Measurements from ENCODE around the gene TSPAN16.
"Not testable (repeated sequence)": the region's sequence is repeated elsewhere in the genome, so short reads cannot be mapped to it uniquely, and the experiment has no call there.

The TSPAN16 gene

DNA sequence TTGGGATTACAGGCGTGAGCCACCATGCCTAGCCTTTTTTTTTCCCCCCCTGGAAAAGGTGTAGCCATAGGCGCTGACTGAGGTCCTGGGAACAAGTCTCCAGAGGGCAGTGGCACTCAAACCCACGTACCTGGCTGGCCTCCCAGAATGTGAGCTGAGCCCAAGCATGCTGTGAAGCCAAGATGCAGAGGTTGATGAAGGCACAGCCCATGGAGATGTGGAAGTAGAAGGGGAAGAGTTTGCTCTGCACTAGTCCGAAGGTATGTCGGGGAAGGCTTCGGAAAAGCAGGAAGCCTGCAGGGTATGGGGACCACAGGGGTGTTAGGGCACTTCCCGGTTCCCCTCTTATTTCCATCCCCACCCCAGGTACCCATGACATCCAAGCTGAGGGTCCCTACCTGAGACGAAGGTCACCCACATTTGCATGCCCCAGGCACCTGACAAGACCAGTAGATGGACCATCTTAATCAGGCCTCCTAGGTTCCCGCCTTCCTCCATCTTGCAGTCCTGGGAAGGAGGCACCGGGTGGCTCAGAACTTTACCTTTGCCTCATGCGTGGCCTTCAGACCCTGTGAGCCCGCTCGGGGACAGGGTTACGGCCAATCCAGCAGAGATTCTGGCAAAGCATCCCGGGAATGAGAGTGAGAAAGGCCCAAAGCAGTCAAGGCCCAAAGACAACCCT is 49.3 kb downstream of the TSPAN16 start:
- no peak for DNase-seq (ENCODE audit: low read depth)

DNA sequence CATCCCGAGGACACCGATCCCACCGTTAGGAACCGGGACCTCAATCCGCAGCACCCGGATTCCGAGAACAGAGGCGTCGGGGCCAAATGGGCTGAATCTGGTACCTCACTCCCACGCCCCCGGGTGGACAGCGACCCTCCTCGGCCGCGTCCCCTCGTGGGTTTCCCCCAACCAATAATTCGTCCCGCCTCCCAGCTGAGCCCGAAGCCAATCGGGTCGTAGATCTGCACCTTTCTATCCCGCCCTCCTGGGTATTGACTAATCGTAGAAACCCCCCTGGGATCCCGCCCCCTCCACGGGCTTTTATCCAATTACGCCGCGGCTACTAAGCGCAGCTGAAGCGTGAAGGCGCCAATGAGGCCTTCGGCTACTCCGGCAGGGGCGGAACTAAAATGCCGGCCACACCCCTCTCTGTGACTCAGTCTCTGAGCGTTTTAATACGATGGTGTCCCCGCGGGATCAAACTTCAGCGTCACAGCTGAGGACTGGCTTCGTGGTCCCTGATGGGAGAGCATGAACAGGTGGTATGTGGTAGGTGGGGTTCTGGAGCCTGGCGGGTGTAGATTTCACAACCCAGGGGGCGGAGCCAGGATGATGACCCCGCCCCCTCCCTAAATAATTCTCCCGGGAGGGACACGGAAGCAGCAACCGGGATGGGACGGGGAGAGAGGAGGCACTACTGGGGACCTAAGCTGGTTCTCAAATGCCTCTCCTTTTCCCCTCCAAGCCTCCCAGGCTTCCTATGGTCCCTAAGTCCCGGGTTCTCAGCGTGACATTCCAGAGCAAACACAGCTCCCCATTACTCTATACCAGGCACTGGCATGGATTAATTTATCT is 50.4 kb downstream of the TSPAN16 start, which contains the start of the genes CCDC159 and TMEM205:
Gene CCDC159, plus strand, starts transcription at position 416 of the 837 bp plus-strand sequence. Its CDS starts 88 bp downstream, at position 504.
Gene TMEM205, minus strand, starts transcription at position 165 of the 837 bp plus-strand sequence. CDS start 649 bp downstream, outside the sequence.
- peak; percentile 99 for DNase-seq (ENCODE audit: low read depth)

DNA sequence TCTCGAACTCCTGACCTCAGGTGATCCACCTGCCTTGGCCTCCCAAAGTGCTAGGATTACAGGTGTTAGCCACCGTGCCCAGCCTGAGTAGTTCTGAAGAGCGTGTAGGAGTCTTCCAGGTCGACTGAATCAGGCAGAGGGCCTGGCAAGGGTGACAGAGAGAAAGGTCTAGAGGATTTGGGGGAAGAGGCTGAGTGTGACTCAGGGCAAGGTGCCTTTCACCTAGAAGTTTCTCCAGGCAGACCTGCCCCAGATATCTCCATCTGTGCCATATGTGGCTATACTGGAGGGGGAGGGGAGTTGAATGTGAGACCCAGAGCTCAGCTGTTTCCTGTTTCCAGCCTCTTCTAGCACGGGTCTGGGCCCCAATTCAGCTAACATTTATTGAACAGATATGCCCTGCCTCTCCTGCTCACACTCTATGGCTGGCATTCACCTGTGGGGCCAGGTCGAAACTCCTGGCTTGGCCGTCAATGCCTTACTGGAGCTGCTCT is 51.6 kb downstream of the TSPAN16 start:
- DNase-seq (ENCODE audit: low read depth), result no peak

DNA sequence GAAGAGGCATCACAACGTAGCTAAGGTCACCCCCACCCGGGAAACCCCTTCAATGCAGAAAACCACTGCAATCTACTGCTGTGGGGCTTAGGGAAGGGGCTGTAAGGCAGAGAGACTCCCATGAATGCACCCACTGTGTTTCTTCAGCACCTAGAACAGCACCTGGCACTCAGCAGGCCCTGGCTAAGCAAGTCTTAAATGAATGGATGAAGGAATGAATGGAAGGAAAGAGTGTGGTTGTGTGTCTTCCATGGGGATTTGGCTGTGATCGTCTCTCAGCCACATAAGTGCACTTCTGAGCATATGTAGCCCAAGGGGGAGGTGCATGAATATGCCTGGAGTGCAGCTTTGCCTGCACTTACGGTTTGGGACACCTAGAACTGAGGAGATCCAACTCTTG is 53.2 kb downstream of the TSPAN16 start:
- DNase-seq (ENCODE audit: low read depth), result no peak

DNA sequence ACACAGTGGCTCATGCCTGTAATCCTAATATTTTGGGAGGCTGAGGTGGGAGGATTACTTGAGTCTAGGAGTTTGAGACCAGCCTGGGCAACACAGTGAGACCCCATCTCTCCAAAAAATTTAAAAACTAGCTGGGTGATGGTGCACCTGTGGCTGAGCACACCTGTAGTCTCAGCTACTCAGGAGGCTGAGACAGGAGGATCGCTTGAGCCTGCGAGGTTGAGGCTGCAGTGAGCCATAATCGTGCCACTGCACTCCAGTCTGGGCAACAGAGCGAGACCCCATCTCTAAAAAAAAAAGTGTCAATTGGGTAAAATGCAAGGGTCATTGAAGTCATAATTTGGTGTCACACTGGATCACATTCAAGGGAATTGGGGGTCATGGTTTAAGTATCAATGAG is 58.1 kb downstream of the TSPAN16 start:
- not testable (repeated sequence) for DNase-seq (ENCODE audit: low read depth)

DNA sequence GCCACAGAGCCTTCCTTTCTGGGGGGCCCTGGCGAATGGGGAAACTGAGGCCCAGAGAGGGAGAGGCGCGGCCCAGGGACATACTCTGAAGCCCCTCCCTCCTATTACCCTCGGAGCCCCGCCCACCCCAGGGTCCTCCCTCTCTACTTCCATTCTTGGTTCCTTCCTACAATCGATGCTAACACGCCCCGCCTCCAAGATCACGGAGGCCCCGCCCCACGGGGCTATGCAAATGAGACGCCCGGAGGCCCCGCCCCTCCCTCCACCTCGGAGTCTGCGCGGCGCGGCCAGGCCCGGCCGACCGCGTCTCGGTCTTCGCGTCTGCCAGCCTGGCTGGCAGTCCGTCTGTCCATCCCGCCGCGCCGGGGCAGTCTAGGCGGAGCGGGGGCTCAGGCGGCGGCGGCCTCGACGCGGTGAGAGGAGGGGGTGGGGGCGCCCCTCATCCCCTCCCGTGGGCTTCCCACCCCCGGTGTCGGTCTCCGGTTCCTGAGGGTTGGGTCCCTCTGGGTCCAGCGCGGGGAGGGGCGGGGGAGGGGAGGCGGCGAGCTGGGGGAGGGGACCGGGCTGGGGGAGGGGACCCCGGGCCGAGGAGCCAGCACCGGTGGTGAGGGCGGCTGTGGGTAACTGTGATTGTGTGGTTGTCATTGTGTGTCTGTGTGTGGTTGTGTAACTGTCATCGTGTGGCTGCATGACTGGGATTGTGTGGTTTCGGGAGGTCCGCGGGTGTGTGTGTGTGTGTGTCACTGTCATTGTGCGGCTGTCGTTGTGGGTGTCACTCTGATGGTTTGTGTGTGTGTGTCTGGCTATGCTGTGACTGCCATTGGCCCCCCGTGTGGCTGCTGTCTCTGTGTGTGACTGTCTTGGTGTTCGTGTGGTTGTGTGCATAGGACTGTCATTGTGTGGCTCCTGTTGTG is 59.5 kb downstream of the TSPAN16 start, which contains the start of gene PLPPR2:
Gene PLPPR2, plus strand, starts transcription at position 273 of the 914 bp plus-strand sequence. CDS start 2,242 bp downstream, outside the sequence.
- DNase-seq (ENCODE audit: low read depth), result peak; percentile 74

DNA sequence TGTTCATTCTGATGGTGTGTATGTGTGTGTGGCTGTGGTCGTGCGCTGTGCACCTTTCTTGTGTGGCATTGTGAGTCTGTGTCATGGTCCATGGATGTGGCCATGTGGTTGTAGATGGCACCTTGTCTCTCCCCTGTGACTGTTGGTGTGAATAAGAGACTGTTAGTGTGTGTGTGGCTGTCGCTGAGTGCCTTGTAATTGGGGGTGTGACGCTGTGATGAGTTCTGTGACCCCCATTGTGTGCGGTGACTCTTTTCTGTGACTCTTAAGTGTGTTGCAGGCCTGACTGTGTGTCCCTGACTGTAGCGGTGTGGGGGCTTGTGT is 60.1 kb downstream of the TSPAN16 start:
- no peak for DNase-seq (ENCODE audit: low read depth)

DNA sequence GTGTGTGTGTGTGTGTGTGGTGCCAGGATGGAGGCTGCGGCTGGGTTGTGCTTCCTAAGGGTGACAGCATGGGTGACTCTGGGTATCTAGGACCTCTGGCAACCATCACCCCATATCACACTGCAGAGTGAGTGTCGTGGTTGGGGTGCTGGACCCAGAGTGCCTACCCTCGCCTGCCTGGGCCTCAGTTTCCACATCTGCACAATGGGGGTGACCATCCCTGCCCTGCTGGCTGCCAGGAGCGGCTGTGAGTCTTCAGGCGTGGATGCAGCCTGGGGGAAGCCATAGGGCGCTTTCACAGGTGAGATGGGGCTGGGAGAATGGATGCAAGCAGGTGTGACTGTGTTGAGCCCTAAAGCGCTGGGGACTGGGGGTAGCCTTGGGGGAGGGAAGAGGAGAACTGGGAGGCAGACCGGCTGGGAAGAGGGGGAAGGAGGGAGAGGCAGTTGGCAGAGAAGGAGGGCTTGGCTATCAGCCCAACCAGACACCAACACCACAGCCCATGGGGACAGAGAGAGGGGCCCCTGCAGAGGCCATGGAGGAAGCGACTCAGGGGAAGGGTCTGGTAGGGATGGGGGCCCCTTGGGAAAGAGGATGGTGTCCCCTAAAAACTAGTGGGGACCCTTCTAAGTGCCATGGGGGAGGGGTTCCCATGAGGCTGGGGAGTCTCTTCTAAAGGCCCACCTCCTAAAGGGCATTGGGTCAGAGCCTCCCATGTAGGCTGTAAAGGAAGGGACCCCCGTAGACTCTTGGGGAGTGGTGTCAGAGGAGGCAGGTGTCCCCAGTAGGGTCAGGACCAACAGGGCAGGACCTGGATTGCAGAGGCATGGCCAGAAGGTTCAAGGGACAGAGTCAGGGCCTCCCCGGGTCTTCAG is 61.0 kb downstream of the TSPAN16 start:
- no peak for DNase-seq (ENCODE audit: low read depth)

DNA sequence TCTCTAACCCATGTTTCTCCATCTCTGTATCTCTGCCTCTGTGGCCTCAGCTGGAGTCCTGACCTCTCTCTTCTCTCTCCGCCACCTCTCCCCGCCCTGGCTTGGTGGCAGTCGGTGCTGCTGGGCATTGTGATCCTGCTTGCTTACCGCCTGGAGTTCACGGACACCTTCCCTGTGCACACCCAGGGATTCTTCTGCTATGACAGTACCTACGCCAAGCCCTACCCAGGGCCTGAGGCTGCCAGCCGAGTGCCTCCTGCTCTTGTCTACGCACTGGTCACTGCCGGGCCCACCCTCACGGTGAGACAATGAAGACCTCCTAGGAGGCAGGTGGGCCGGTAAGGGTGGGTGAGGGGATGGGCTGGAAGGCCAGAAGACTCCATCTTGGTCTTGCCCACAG is 63.5 kb downstream of the TSPAN16 start:
- no peak for DNase-seq (ENCODE audit: low read depth)

DNA sequence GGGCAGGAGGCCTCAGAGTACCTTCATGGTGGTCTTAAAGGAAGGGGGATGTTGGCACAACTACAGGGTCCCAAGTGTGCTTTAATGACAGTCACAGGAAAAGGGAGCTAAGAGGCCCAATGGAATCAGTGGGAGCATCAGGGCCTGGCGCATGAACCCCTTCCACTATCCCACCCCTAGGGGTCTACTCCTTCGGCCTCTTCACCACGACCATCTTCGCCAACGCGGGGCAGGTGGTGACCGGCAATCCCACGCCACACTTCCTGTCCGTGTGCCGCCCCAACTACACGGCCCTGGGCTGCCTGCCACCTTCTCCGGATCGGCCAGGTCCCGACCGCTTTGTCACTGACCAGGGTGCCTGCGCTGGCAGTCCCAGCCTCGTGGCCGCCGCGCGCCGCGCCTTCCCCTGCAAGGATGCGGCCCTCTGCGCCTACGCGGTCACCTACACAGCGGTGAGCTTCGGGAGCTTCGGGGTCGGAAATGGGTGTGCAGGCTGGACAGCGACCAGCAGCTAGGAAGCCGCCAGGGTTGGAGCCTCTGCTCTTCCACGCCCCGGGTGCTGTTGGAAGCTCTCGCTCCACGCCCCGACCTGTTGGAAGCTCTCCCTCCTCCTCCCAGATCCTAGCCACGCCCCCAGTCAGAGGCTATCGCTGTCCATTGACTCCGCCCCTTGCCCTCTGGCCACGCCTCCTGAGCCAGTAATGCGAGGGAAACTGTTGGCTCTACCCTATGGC is 65.2 kb downstream of the TSPAN16 start:
- no peak for DNase-seq (ENCODE audit: low read depth)

DNA sequence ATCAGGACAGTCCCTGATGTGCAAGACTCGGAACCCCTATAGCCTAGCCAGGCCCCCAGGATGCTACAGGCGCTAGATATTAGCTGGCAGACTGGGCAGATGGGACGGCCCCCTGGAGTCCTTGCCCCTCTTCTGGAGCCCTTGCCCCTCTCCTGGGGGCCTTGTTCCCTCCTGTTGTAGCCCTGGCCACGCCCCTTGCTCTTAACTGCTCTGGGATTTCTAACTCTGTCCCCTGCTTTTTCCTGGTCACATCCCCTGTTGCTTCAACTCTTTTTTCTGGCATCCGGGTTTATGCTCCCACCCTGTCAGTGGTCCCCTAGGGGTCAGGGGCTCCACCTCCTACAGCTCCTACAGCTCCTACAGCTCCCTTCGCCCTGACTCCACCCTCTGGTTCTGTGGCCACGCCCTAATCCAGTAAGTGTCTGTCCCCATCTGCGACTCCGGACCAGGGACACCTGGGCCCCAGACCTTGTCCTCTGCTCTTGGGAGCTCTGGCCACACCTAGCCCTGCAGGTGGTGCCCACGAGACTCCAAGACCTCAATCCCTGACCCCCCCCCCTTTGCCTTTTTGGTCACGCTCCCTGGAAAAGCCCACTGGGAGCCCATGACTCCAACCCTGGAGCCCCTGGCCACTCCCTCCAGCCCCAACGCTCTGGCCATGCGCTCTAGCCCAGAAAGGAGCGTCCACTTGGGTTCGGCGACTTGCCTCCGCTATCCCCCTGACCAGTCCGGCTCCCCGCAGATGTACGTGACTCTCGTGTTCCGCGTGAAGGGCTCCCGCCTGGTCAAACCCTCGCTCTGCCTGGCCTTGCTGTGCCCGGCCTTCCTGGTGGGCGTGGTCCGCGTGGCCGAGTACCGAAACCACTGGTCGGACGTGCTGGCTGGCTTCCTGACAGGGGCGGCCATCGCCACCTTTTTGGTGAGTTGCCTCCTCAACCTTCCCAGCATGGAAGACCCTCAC is 66.1 kb downstream of the TSPAN16 start:
- no peak for DNase-seq (ENCODE audit: low read depth)

DNA sequence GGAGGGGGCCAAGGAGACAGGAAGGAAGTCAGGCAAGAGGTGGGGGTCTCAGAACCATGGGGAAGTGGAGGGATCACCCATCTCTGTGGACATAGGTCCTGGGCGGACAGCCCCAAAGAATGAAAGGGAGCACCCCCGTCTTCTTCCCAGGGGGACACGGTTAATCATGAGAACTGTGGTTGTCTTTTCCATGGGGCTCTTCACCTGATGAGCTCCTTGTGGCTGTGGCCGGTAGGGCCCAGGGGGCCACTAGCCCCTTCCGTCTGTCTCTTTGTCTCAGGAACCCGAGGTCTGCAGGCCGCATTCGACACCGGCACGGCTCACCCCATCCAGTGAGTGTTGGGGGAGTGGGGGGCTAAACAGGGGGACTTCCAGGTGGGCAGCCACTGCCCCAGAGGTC is 67.9 kb downstream of the TSPAN16 start:
- DNase-seq (ENCODE audit: low read depth), result no peak

DNA sequence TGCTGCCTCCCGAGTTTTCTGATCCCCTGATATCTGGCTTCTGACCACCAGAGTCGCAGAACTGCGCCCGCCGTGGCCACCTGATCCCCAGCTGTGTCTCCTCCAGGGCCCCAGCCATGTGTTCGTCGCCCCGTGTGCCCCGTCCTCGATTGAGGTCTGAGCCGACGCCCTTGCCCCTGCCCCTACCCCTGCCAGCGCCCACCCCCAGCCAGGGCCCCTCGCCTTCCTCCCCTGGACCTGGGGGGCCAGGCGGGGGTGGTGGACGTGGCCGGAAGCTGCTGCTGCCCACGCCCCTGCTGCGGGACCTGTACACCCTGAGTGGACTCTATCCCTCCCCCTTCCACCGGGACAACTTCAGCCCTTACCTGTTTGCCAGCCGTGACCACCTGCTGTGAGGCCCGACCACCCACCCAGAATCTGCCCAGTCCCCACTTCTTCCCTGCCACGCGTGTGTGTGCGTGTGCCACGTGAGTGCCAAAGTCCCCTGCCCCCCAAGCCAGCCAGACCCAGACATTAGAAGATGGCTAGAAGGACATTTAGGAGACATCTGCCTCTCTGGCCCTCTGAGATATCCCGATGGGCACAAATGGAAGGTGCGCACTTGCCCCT is 68.4 kb downstream of the TSPAN16 start:
- no peak for DNase-seq (ENCODE audit: low read depth)

DNA sequence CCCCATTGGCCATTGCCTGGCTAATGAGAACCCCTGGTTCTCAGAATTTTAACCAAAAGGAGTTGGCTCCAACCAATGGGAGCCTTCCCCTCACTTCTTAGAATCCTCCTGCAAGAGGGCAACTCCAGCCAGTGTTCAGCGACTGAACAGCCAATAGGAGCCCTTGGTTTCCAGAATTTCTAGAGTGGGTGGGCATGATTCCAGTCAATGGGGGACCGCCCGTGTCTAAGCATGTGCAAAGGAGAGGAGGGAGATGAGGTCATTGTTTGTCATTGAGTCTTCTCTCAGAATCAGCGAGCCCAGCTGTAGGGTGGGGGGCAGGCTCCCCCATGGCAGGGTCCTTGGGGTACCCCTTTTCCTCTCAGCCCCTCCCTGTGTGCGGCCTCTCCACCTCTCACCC is 69.0 kb downstream of the TSPAN16 start:
- DNase-seq (ENCODE audit: low read depth), result no peak
